Neuronal stem cell (in vitro differentiated cells): ENCODE results near the gene YY1.
"Not testable (repeated sequence)": the region's sequence is repeated elsewhere in the genome, so short reads cannot be mapped to it uniquely, and the experiment has no call there.

Experiments
- DNase-seq: peaks from one replicate; pipeline ENCODE4 v3.0.0-alpha.2; 2013; ENCODE audit warnings: low spot score
- H2AFZ ChIP-seq: one replicate; pipeline ENCODE4 v1.6.1; 2013; ENCODE audit warnings: mild to moderate bottlenecking, low read length, inconsistent platforms
- H2AK5ac ChIP-seq: 2 replicates; pipeline ENCODE4 v1.6.1; 2013; ENCODE audit warnings: low read depth, mild to moderate bottlenecking, inconsistent platforms, low read length, moderate library complexity, mixed read lengths
- H2BK120ac ChIP-seq: 2 replicates; pipeline ENCODE4 v1.6.1; 2013; ENCODE audit warnings: low read depth, mild to moderate bottlenecking, inconsistent platforms, low read length, moderate library complexity, mixed read lengths
- H2BK12ac ChIP-seq: one replicate; pipeline ENCODE4 v1.6.1; 2013; ENCODE audit warnings: low read length, inconsistent platforms
- H2BK15ac ChIP-seq: 2 replicates; pipeline ENCODE4 v1.6.1; 2013; ENCODE audit warnings: mild to moderate bottlenecking, low read length, inconsistent platforms, mixed read lengths
- H2BK5ac ChIP-seq: one replicate; pipeline ENCODE4 v1.6.1; 2013; ENCODE audit warnings: inconsistent platforms, mild to moderate bottlenecking, low read length, moderate library complexity
- H3K14ac ChIP-seq: one replicate; pipeline ENCODE4 v1.6.1; 2013; ENCODE audit warnings: low read length, inconsistent platforms
- H3K18ac ChIP-seq: 2 replicates; pipeline ENCODE4 v1.6.1; 2013; ENCODE audit warnings: low read length, inconsistent platforms
- H3K23ac ChIP-seq: 2 replicates; pipeline ENCODE4 v1.6.1; 2013; ENCODE audit warnings: low read depth, mild to moderate bottlenecking, mixed read lengths, low read length, inconsistent platforms; ENCODE audit not compliant: poor library complexity
- H3K27ac ChIP-seq: replicated peaks from 3 replicates; pipeline ENCODE4 v1.5.1; 2013; ENCODE audit warnings: low read length, inconsistent platforms
- H3K27me3 ChIP-seq, 3 experiments: 2 replicates each; pipeline ENCODE4 v1.6.1; 2013; ENCODE audit warnings: low read length in 3 of 3, mild to moderate bottlenecking in 2 of 3, inconsistent platforms in 1 of 3, low read depth in 1 of 3, mixed read lengths in 1 of 3, moderate library complexity in 1 of 3; ENCODE audit not compliant: control insufficient read depth in 3 of 3, insufficient read depth in 3 of 3
- H3K36me3 ChIP-seq, 2 donors: replicated peaks in 1 of 2; 2 replicates each; pipeline ENCODE4 v1.6.1; 2013; ENCODE audit warnings: low read length in 2 of 2; ENCODE audit not compliant: control insufficient read depth in 2 of 2, insufficient read depth in 2 of 2
- H3K4ac ChIP-seq: 2 replicates; pipeline ENCODE4 v1.6.1; 2013; ENCODE audit warnings: inconsistent platforms, mild to moderate bottlenecking, low read length, moderate library complexity
- H3K4me1 ChIP-seq, 2 donors: 1 replicate in 1 of 2; 2 replicates in 1 of 2; pipeline ENCODE4 v1.6.1; 2013; ENCODE audit warnings: low read length in 2 of 2, low read depth in 1 of 2; ENCODE audit not compliant: control insufficient read depth in 2 of 2, insufficient read depth in 1 of 2
- H3K4me2 ChIP-seq: one replicate; pipeline ENCODE4 v1.6.1; 2013; ENCODE audit warnings: mild to moderate bottlenecking, low read length, inconsistent platforms; ENCODE audit not compliant: insufficient read depth, poor library complexity, severe bottlenecking
- H3K4me3 ChIP-seq, 2 donors: 2 replicates each; pipeline ENCODE4 v1.5.1; 2013; ENCODE audit warnings: low read length in 2 of 2, mild to moderate bottlenecking in 2 of 2, inconsistent platforms in 1 of 2, moderate library complexity in 1 of 2
- H3K79me1 ChIP-seq: one replicate; pipeline ENCODE4 v1.6.1; 2013; ENCODE audit warnings: low read depth, mild to moderate bottlenecking, inconsistent platforms, low read length, moderate library complexity
- H3K9ac ChIP-seq: one replicate; pipeline ENCODE4 v1.6.1; 2013; ENCODE audit warnings: mild to moderate bottlenecking, low read depth, low read length, inconsistent platforms; ENCODE audit not compliant: poor library complexity
- H3K9me3 ChIP-seq, 2 donors: replicated peaks in 1 of 2; 2 replicates each; pipeline versions ENCODE3 to v1.6.1; 2013; ENCODE audit warnings: low read length in 2 of 2, mild to moderate bottlenecking in 2 of 2, inconsistent platforms in 1 of 2, low read depth in 1 of 2, mixed read lengths in 1 of 2, moderate library complexity in 1 of 2; ENCODE audit not compliant: control insufficient read depth in 2 of 2, insufficient read depth in 1 of 2
- H4K8ac ChIP-seq: one replicate; pipeline ENCODE4 v1.6.1; 2013; ENCODE audit warnings: low read depth, mild to moderate bottlenecking, inconsistent platforms, low read length, moderate library complexity
- H4K91ac ChIP-seq: one replicate; pipeline ENCODE4 v1.6.1; 2013; ENCODE audit warnings: low read length, low read depth, mild to moderate bottlenecking, inconsistent platforms; ENCODE audit not compliant: poor library complexity
- WGBS, 2 donors: extraction: QIAGEN DNeasy Blood & Tissue Kit; methylation state at CpG; one replicate each; pipeline ENCODE4 v1.1.7; 2013; ENCODE audit warnings: missing lambda C conversion rate in 2 of 2, mixed read lengths in 1 of 2; ENCODE audit not compliant: insufficient read length in 2 of 2, insufficient replicate concordance in 1 of 2; ENCODE audit errors: extremely low coverage in 2 of 2; 5-methylcytosine and 5-hydroxymethylcytosine counted together

YY1 gene

GRCh38 chr14:100295376-100296105, 56.6 kb downstream of the YY1 start:
- H3K4me1 ChIP-seq, result peaks cover 0 to under 1% of the 10 kb centered on the region in 2 donors
- no peak overlapping the region for H2BK120ac ChIP-seq
- H4K91ac ChIP-seq, result no peak overlapping the region
- H3K9ac ChIP-seq, result no peak overlapping the region
- H2BK15ac ChIP-seq, result no peak overlapping the region
- H3K18ac ChIP-seq, result no peak overlapping the region
- H3K79me1 ChIP-seq, result peaks cover 32% of the 10 kb centered on the region
- no CpG with 5 or more reads among the region's 16 CpGs for WGBS, 2 donors
- H4K8ac ChIP-seq, result no peak overlapping the region
- no peak overlapping the region for H3K4ac ChIP-seq
- no peak overlapping the region for H3K23ac ChIP-seq
- no peak overlapping the region for H2BK5ac ChIP-seq
- H3K4me3 ChIP-seq, result no peak overlapping the region
- no peak overlapping the region for H2AFZ ChIP-seq
- no peak for DNase-seq
- no peak overlapping the region for H3K27ac ChIP-seq
- no peak overlapping the region for H2BK12ac ChIP-seq
- H3K4me2 ChIP-seq, result no peak overlapping the region
- peaks cover 64 to 80% of the 10 kb centered on the region in 2 donors for H3K36me3 ChIP-seq
- no peaks in the 10 kb centered on the region for H3K9me3 ChIP-seq
- no peak overlapping the region for H2AK5ac ChIP-seq
- H3K14ac ChIP-seq, result no peak overlapping the region
- H3K27me3 ChIP-seq, result no peaks in the 10 kb centered on the region

GRCh38 chr14:100296106-100296651, 57.2 kb downstream of the YY1 start:
- H2BK120ac ChIP-seq, result no peak overlapping the region
- H3K36me3 ChIP-seq, result peaks cover 57 to 74% of the 10 kb centered on the region in 2 donors
- no CpG with 5 or more reads among the region's 9 CpGs for WGBS, 2 donors
- no peak for DNase-seq
- no peak overlapping the region for H3K23ac ChIP-seq
- H2AFZ ChIP-seq, result no peak overlapping the region
- H2BK15ac ChIP-seq, result no peak overlapping the region
- H2BK12ac ChIP-seq, result no peak overlapping the region
- no peak overlapping the region for H4K91ac ChIP-seq
- H3K4me1 ChIP-seq, result no peaks in the 10 kb centered on the region
- no peak overlapping the region for H3K4ac ChIP-seq
- no peak overlapping the region for H4K8ac ChIP-seq
- H3K79me1 ChIP-seq, result peaks cover 33% of the 10 kb centered on the region
- H2BK5ac ChIP-seq, result no peak overlapping the region
- H3K27me3 ChIP-seq, result no peaks in the 10 kb centered on the region
- H3K9ac ChIP-seq, result no peak overlapping the region
- H3K4me2 ChIP-seq, result no peak overlapping the region
- no peak overlapping the region for H3K18ac ChIP-seq
- H3K9me3 ChIP-seq, result no peaks in the 10 kb centered on the region
- H3K14ac ChIP-seq, result no peak overlapping the region
- no peak overlapping the region for H3K27ac ChIP-seq
- no peak overlapping the region for H2AK5ac ChIP-seq
- no peak overlapping the region for H3K4me3 ChIP-seq

GRCh38 chr14:100296729-100297128, 57.8 kb downstream of the YY1 start:
- H3K27ac ChIP-seq, DNase-seq: not testable (repeated sequence)
- WGBS, 2 donors, result no CpG with 5 or more reads among the region's 11 CpGs

More at GRCh38 chr14:100296729-100297128, 57.8 kb downstream of the YY1 start:
- H2AFZ ChIP-seq, H4K91ac ChIP-seq, H3K4me1 ChIP-seq, H3K4ac ChIP-seq, H2BK5ac ChIP-seq, H3K9ac ChIP-seq, H3K4me3 ChIP-seq, H3K4me2 ChIP-seq, H2BK12ac ChIP-seq, H2AK5ac ChIP-seq, H3K18ac ChIP-seq, H4K8ac ChIP-seq, H2BK15ac ChIP-seq, H3K9me3 ChIP-seq, H3K14ac ChIP-seq, H2BK120ac ChIP-seq, H3K27me3 ChIP-seq, H3K23ac ChIP-seq: not testable (repeated sequence)
- H3K79me1 ChIP-seq, result peaks cover 32% of the 10 kb centered on the region
- H3K36me3 ChIP-seq, result peaks cover 52 to 68% of the 10 kb centered on the region in 2 donors
